SU-DHL-6 (cell line): ENCODE results near the gene ELL2.

Experiments used
- CTCF ChIP-seq: fragments of 200-600 bp; sonication (generic); IDR thresholded peaks from one replicate; pipeline ENCODE4 v1.5.1; 2017; ENCODE audit warnings: antibody characterized with exemption, mild to moderate bottlenecking, low read length, moderate library complexity; ENCODE audit not compliant: insufficient read depth, poor library complexity, severe bottlenecking
- EZH2phosphoT487 ChIP-seq: fragments of 200-600 bp; sonication (generic), shearing (Covaris generic); conservative IDR thresholded peaks from 2 replicates; pipeline ENCODE4 v1.6.1; 2018; ENCODE audit warnings: mild to moderate bottlenecking, antibody characterized with exemption, low read length, moderate library complexity, mixed read lengths

- TF ChIP-seq CTCF (no peak), EZH2phosphoT487 (no peak)
Measured at GRCh38 chr5:95925378-95925744, 36.3 kb downstream of the ELL2 start.
